ENCODE results near the gene TNFRSF4. TPM values are rescaled to one million over a fixed set of nuclear protein-coding genes. Genes with fewer than 3 reads are reported as not detected.

Gene TNFRSF4
- 1 to 10 TPM in 1 of 4 donors, under 1 TPM in 2, not detected in 1; 0.42 to 2.1 (median 0.46) TPM for total RNA-seq

DNA sequence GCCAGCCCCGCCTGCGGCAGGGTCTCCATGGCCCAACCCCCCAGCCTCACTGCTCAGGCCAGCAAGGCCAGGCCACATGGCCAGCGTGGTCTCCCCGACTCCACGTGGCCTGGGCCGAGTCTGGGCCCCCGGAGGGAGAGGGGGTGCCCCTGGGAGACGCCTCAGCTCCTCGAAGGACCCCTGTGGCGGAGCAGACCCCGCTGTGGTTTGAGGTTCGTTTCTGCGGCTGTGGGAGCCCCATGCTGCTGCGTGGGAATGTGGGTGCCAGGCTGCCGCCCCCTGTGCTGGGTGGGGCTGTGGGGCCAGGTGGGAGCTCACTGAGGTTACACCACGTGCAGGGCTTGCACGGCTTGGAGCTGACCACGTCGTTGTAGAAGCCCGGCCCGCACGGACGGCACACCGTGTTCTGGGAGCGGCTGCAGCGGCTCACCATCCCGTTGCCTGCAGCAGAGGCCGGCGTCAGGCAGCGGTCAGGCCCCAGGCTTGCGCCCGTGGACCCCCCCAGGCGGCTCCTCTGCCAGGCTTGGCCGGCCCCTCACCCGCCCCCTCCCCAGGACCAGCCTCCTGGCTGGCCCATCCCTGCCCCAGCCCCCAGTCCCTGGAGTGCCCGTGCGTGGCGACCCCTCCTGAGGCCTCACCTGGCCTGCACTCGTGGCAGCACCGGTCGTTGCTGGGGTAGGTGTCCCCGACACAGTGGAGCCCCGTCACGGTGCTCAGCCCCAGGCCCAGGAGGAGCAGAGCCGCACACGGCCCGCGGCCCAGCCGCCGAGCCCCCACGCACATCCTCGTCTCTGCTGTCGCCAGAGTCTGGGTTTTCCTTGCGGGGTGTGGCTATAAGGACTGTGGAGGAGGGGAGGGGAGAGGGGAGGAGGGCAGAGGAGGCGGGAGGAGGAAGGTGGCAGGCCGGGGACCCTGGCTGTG, at the start of gene TNFRSF4:
TSS of gene TNFRSF4 (minus strand) at position 809 of the 921 bp plus-strand sequence. CDS start at position 783, 26 bp downstream.
- Histone ChIP-seq H3K27ac (peak within 1 kb of the TSS in 3 of 4 donors; percentile 20 to 68 (median 52)), H3K27me3 (peaks cover 0 to 6% (median 3%) of the 10 kb centered on the region in 3 donors), H3K4me1 (peaks cover 0 to 4% of the 10 kb centered on the region in 2 donors), H3K36me3 (peaks cover 0 to 27% of the 10 kb centered on the region in 2 donors), H3K4me3 (peak within 1 kb of the TSS in 3 of 4 donors; percentile 7 to 49 (median 31)), H3K9me3 (no peaks in the 10 kb centered on the region)
- in situ Hi-C loops (cut with MboI; ENCODE audit: low sequenced_read_pairs in 4 of 4): no loop called here
- TF ChIP-seq POLR2A (IDR thresholded peaks at IDR 0.05): no peak
- TF ChIP-seq, protein P1, sequence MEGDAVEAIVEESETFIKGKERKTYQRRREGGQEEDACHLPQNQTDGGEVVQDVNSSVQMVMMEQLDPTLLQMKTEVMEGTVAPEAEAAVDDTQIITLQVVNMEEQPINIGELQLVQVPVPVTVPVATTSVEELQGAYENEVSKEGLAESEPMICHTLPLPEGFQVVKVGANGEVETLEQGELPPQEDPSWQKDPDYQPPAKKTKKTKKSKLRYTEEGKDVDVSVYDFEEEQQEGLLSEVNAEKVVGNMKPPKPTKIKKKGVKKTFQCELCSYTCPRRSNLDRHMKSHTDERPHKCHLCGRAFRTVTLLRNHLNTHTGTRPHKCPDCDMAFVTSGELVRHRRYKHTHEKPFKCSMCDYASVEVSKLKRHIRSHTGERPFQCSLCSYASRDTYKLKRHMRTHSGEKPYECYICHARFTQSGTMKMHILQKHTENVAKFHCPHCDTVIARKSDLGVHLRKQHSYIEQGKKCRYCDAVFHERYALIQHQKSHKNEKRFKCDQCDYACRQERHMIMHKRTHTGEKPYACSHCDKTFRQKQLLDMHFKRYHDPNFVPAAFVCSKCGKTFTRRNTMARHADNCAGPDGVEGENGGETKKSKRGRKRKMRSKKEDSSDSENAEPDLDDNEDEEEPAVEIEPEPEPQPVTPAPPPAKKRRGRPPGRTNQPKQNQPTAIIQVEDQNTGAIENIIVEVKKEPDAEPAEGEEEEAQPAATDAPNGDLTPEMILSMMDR (IDR thresholded peaks at IDR 0.05 in 4 of 5, conservative IDR thresholded peaks at IDR 0.05 in 1 of 5): no peak
- ATAC-seq (peak in 1 of 2 donors; percentile 36), DNase-seq (no peak)
- intact Hi-C loops (cut with DNase I; ENCODE audit: low total_unique reads): no loop called here

DNA sequence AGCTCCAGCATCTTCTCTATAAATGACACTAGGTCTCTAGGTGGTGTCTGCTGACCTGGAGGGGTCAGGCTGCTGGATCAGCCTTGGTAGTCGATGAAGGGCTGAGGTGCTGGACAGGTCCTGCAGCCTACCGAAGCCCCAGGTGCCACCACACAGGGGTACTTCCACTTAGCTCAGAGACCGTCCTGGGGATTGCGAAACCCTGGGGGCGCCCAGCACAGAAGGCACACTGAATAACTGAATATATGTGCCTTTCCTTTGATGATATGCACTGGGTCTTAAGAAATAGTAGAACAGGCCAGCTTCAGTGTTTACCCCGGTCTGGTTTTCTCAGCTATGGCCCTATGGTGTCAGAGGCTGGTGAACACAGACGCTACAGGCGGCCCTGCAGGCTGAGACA, 48.8 kb upstream of the TNFRSF4 start:
- Histone ChIP-seq H3K27ac (no peak overlapping the region), H3K9me3 (no peaks in the 10 kb centered on the region), H3K4me1 (no peaks in the 10 kb centered on the region), H3K4me3 (no peak overlapping the region), H3K36me3 (peaks cover 0 to 57% of the 10 kb centered on the region in 2 donors), H3K27me3 (no peaks in the 10 kb centered on the region)
- in situ Hi-C loops (cut with MboI; ENCODE audit: low sequenced_read_pairs in 4 of 4) (loop anchor here in 2 of 4 donors (25.0 kb wide), 2 partner anchors 125 to 150 kb away; partner anchors contain the start of gene C1orf159 (in 1 of the 2)), intact Hi-C loops (cut with DNase I; ENCODE audit: low total_unique reads) (no loop called here)
- no peak for TF ChIP-seq POLR2A (IDR thresholded peaks at IDR 0.05)
- TF ChIP-seq, protein P1 (IDR thresholded peaks at IDR 0.05 in 4 of 5, conservative IDR thresholded peaks at IDR 0.05 in 1 of 5): no peak
- ATAC-seq (no peak), DNase-seq (no peak)

DNA sequence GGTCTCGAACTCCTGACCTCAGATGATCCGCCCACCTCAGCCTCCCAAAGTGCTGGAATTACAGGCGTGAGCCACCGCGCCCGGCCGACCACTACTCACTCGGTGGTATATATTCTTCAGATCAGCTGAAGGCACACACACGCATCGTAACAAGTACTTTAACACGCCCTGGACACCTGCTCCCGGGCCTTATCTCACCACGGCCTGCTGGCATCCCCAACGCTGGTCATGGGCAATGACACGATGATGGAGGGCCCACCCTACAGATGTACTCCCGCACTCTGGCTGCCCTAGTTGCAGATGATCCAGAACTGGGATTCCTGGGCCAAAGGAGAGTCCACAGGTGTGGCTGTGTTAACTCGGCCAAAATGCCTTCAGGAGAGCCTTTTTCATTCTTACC, 48.1 kb upstream of the TNFRSF4 start:
- Histone ChIP-seq H3K4me3 (no peak overlapping the region), H3K4me1 (no peaks in the 10 kb centered on the region), H3K36me3 (peaks cover 0 to 53% of the 10 kb centered on the region in 2 donors), H3K27ac (no peak overlapping the region), H3K27me3 (no peaks in the 10 kb centered on the region), H3K9me3 (no peaks in the 10 kb centered on the region)
- TF ChIP-seq POLR2A (IDR thresholded peaks at IDR 0.05): no peak
- intact Hi-C loops (cut with DNase I; ENCODE audit: low total_unique reads): no loop called here
- no peak for ATAC-seq
- no peak for DNase-seq
- in situ Hi-C loops (cut with MboI; ENCODE audit: low sequenced_read_pairs in 4 of 4): loop anchor here in 2 of 4 donors (25.0 kb wide), 2 partner anchors 125 to 150 kb away; partner anchors contain the start of gene C1orf159 (in 1 of the 2)

DNA sequence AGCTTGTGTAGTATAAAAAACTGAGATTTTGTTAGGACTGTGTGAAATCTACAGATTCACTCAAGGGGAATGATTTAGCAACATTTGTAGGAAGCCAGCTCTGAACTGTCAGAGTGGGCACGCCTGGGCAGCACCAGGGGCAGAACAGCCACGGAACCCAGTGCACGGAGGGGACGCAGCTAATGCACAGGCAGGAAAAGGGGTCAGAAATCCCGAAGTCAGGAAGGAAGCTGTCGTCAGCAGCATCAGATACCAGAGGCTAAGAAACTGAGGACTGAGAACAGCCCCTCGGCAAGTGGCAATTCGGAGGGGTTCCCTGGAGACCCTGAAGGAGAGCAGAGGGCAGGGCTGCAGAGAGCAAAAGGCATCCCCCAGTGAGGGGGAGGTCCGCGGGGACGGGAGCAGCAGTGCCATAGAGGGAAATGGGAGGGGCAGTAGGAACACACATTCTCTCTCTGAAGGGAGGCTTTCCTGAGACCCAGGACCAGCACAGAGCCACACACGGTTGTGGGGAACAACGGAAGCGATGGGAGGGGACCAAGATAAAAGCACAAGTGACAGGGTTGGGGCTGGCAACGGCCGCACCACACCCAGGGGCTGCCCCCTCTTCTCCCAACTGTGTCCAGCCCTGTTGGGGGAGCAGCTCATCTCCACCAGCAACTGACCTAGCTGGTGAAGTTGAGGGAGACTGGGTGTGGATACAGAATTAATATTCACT, 47.0 kb upstream of the TNFRSF4 start:
- H3K9me3 ChIP-seq: no peaks in the 10 kb centered on the region
- no peak overlapping the region for H3K27ac ChIP-seq
- ATAC-seq (no peak), DNase-seq (no peak)
- TF ChIP-seq POLR2A (IDR thresholded peaks at IDR 0.05): no peak
- TF ChIP-seq, protein P1 (IDR thresholded peaks at IDR 0.05 in 4 of 5, conservative IDR thresholded peaks at IDR 0.05 in 1 of 5): no peak
- in situ Hi-C loops (cut with MboI; ENCODE audit: low sequenced_read_pairs in 4 of 4): loop anchor here in 2 of 4 donors (25.0 kb wide), 2 partner anchors 124 to 149 kb away; partner anchors contain the start of gene C1orf159 (in 1 of the 2)
- no peaks in the 10 kb centered on the region for H3K27me3 ChIP-seq
- intact Hi-C loops (cut with DNase I; ENCODE audit: low total_unique reads): no loop called here
- H3K4me1 ChIP-seq: no peaks in the 10 kb centered on the region
- H3K36me3 ChIP-seq: peaks cover 0 to 61% of the 10 kb centered on the region in 2 donors
- H3K4me3 ChIP-seq: no peak overlapping the region
